K562 (cell line): ENCODE results near the gene PIGL. TPM values are rescaled to one million over a fixed set of nuclear protein-coding genes. Genes with fewer than 3 reads are reported as not detected.

ENCODE experiments used
- BRD4 ChIP-seq: fragments of 200-600 bp; sonication (generic); IDR thresholded peaks from 2 replicates; pipeline ENCODE4 v1.6.1; 2017; ENCODE audit warnings: inconsistent platforms
- CBX1 ChIP-seq: sonication (generic); IDR thresholded peaks from 2 replicates; pipeline ENCODE4 v1.6.1; 2016; ENCODE audit warnings: antibody characterized with exemption, low read depth, mild to moderate bottlenecking
- CEBPG ChIP-seq, 3 experiments: fragments of 200-800 bp in 1 of 3; sonication (Bioruptor generic) in 1 of 3; sonication (generic) in 1 of 3; formaldehyde crosslinking in 1 of 3; IDR thresholded peaks in 2 of 3; conservative IDR thresholded peaks in 1 of 3; 2 replicates each; pipeline versions ENCODE4 v1.6.1 to v1.8.0; 2016 to 2022; ENCODE audit warnings: missing compliant biosample characterization in 2 of 3, missing genetic modification characterization in 2 of 3, mild to moderate bottlenecking in 1 of 3, missing genetic modification reagents in 1 of 3
- CHCHD3 ChIP-seq: fragments of 250-450 bp; sonication (Bioruptor Pico); IDR thresholded peaks from 2 replicates; pipeline ENCODE4 v2.1.2; 2022; ENCODE audit warnings: mild to moderate bottlenecking
- DACH1 ChIP-seq: fragments of 450-650 bp; IDR thresholded peaks from 2 replicates; pipeline ENCODE4 v1.6.1; 2018; ENCODE audit not compliant: partially characterized antibody
- DIDO1 ChIP-seq: fragments of 450-650 bp; IDR thresholded peaks from 2 replicates; pipeline ENCODE4 v1.6.1; 2016; ENCODE audit warnings: low read depth, missing biosample characterization, missing genetic modification characterization
- ETV1 ChIP-seq: fragments of 450-650 bp; conservative IDR thresholded peaks from 2 replicates; pipeline ENCODE4 v1.6.1; 2016; ENCODE audit warnings: missing genetic modification characterization, control low read depth, low read depth, missing compliant biosample characterization
- GTF2A2 ChIP-seq: IDR thresholded peaks from 2 replicates; pipeline ENCODE4 v1.6.1; 2016; ENCODE audit warnings: mild to moderate bottlenecking, missing genetic modification characterization, missing compliant biosample characterization
- MAFF ChIP-seq: IDR thresholded peaks from 2 replicates; pipeline ENCODE4 v1.6.1; 2012; ENCODE audit warnings: low read length, improper control_type of control experiment
- MBD2 ChIP-seq: sonication (generic); IDR thresholded peaks from 2 replicates; pipeline ENCODE4 v1.6.1; 2016; ENCODE audit warnings: low read depth, borderline replicate concordance
- PPARD ChIP-seq: fragments of 250-450 bp; sonication (Bioruptor Pico); IDR thresholded peaks from 2 replicates; pipeline ENCODE4 v1.8.0; 2022; ENCODE audit warnings: inconsistent platforms, mild to moderate bottlenecking, moderate library complexity
- SMAD3 ChIP-seq: fragments of 450-650 bp; formaldehyde crosslinking; conservative IDR thresholded peaks from 2 replicates; pipeline ENCODE4 v1.4.0; 2020; ENCODE audit warnings: mild to moderate bottlenecking
- SMC3 ChIP-seq: conservative IDR thresholded peaks from 2 replicates; pipeline ENCODE4 v1.6.1; 2011; ENCODE audit warnings: low read depth, low read length, improper control_type of control experiment; ENCODE audit not compliant: insufficient read depth
- TRIM24 ChIP-seq, 2 experiments: fragments of 450-650 bp; IDR thresholded peaks; 2 replicates each; pipeline ENCODE4 v1.6.1; 2016
- YBX1 ChIP-seq: fragments of 450-650 bp; IDR thresholded peaks from 2 replicates; pipeline ENCODE4 v1.7.1; 2016; ENCODE audit warnings: mild to moderate bottlenecking
- ZC3H8 ChIP-seq: fragments of 450-650 bp; IDR thresholded peaks from 2 replicates; pipeline ENCODE4 v1.6.1; 2017
- ZKSCAN8 ChIP-seq: fragments of 200-800 bp; sonication (Bioruptor generic); IDR thresholded peaks from 2 replicates; pipeline ENCODE4 v1.6.1; 2016; ENCODE audit warnings: missing genetic modification characterization, missing compliant biosample characterization
- ZNF232 ChIP-seq: sonication (generic); formaldehyde crosslinking; IDR thresholded peaks from 2 replicates; pipeline ENCODE4 v1.8.0; 2022; ENCODE audit warnings: mild to moderate bottlenecking, missing genetic modification reagents
- ZNF24 ChIP-seq: fragments of 450-650 bp; IDR thresholded peaks from 2 replicates; pipeline ENCODE4 v1.6.1; 2016
- ZNF507 ChIP-seq: conservative IDR thresholded peaks from 2 replicates; pipeline ENCODE4 v1.6.1; 2017; ENCODE audit warnings: missing genetic modification characterization, missing compliant biosample characterization
- polyA plus RNA-seq, 8 experiments: library from polyadenylated mRNA; depleted of rRNA in 4 of 8; stranded (reverse) in 5 of 8; unstranded in 3 of 8; fragments of >200 nt; fragmentation: Nextera tagmentation in 2 of 8; fragmentation: Illumina TruSeq in 1 of 8; extraction: Ambion mirVana in 2 of 8; extraction: Trizol in 1 of 8; gene quantifications; 2 replicates each; pipeline versions ENCODE4 v1.2.1 to v1.2.3, GENCODE V29; 2011 to 2014; ENCODE audit warnings: inconsistent platforms in 1 of 8, missing spikeins in 1 of 8
- total RNA-seq, 7 experiments: library from RNA; depleted of rRNA in 6 of 7; stranded (reverse); fragments of >200 nt in 6 of 7; fragmentation: Illumina TruSeq in 2 of 7; extraction: Trizol in 2 of 7; gene quantifications; 2 replicates each; pipeline versions ENCODE4 v1.2.1 to v1.2.3, GENCODE V29; 2011 to 2021; ENCODE audit warnings: low replicate concordance in 1 of 7
- TF ChIP-seq, protein P1 (sequence below), 2 experiments: fragments of 450-650 bp in 1 of 2; IDR thresholded peaks; 2 replicates each; pipeline ENCODE4 v1.6.1; 2011 to 2017; ENCODE audit warnings: low read depth in 2 of 2, antibody characterized with exemption in 1 of 2, borderline replicate concordance in 1 of 2, low read length in 1 of 2, mild to moderate bottlenecking in 1 of 2, mixed read lengths in 1 of 2; ENCODE audit not compliant: control insufficient read depth in 1 of 2
- TF ChIP-seq, protein P2 (sequence below): fragments of 450-650 bp; IDR thresholded peaks from 2 replicates; pipeline ENCODE4 v1.7.1; 2018; ENCODE audit warnings: mild to moderate bottlenecking, low read depth; ENCODE audit not compliant: partially characterized antibody
- TF ChIP-seq, protein P3 (sequence below): fragments of 250-450 bp; sonication (Bioruptor Pico); IDR thresholded peaks from 2 replicates; pipeline ENCODE4 v1.8.0; 2022; ENCODE audit warnings: moderate library complexity, mild to moderate bottlenecking, inconsistent platforms

The PIGL gene
- total and polyA plus RNA-seq, 9 of the 15 experiments (the other 6 are each of a cell fraction or from before 2014, with no cell fraction given) = 19.9 to 55.3 (median 29.6) TPM

DNA sequence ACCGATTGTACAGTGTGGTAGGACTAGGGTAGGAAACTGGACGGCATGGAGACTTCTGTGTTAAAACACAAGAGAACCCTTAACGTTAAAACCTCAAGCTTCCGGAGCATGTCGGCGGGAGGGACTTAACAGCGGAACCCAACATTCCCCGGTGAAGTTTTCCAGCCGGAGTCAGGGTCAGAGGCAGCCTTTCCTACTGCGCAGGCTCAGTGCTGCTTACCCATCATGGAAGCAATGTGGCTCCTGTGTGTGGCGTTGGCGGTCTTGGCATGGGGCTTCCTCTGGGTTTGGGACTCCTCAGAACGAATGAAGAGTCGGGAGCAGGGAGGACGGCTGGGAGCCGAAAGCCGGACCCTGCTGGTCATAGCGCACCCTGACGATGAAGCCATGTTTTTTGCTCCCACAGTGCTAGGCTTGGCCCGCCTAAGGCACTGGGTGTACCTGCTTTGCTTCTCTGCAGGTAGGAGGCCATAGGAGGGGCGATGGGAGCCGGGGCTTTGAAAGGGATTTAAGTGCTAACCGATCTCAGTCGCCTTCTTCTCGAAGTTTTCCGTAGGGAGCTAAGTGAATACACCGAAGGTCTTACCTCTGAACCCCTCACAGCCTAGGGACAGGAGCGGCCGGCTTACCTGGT, at the start of gene PIGL (continued):
- TF ChIP-seq, protein P1, sequence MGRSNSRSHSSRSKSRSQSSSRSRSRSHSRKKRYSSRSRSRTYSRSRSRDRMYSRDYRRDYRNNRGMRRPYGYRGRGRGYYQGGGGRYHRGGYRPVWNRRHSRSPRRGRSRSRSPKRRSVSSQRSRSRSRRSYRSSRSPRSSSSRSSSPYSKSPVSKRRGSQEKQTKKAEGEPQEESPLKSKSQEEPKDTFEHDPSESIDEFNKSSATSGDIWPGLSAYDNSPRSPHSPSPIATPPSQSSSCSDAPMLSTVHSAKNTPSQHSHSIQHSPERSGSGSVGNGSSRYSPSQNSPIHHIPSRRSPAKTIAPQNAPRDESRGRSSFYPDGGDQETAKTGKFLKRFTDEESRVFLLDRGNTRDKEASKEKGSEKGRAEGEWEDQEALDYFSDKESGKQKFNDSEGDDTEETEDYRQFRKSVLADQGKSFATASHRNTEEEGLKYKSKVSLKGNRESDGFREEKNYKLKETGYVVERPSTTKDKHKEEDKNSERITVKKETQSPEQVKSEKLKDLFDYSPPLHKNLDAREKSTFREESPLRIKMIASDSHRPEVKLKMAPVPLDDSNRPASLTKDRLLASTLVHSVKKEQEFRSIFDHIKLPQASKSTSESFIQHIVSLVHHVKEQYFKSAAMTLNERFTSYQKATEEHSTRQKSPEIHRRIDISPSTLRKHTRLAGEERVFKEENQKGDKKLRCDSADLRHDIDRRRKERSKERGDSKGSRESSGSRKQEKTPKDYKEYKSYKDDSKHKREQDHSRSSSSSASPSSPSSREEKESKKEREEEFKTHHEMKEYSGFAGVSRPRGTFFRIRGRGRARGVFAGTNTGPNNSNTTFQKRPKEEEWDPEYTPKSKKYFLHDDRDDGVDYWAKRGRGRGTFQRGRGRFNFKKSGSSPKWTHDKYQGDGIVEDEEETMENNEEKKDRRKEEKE (IDR thresholded peaks at IDR 0.05; ENCODE audit: borderline replicate concordance in 1 of 2, control insufficient read depth in 1 of 2, low read depth in 2 of 2, low read length in 1 of 2) = peak in 1 of 2 experiments; percentile 79; a peak in 2 of 4 replicates
- TF ChIP-seq CHCHD3 = no peak
- TF ChIP-seq ZNF24 = peak; percentile 53; the same call in 1 of the 2 replicates
- no peak for TF ChIP-seq BRD4
- TF ChIP-seq ZKSCAN8 (CRISPR knock-in tag) = no peak
- TF ChIP-seq DIDO1 = peak; percentile 85; the same call in 1 of the 2 replicates
- TF ChIP-seq ZC3H8 = no peak
- TF ChIP-seq, protein P2, sequence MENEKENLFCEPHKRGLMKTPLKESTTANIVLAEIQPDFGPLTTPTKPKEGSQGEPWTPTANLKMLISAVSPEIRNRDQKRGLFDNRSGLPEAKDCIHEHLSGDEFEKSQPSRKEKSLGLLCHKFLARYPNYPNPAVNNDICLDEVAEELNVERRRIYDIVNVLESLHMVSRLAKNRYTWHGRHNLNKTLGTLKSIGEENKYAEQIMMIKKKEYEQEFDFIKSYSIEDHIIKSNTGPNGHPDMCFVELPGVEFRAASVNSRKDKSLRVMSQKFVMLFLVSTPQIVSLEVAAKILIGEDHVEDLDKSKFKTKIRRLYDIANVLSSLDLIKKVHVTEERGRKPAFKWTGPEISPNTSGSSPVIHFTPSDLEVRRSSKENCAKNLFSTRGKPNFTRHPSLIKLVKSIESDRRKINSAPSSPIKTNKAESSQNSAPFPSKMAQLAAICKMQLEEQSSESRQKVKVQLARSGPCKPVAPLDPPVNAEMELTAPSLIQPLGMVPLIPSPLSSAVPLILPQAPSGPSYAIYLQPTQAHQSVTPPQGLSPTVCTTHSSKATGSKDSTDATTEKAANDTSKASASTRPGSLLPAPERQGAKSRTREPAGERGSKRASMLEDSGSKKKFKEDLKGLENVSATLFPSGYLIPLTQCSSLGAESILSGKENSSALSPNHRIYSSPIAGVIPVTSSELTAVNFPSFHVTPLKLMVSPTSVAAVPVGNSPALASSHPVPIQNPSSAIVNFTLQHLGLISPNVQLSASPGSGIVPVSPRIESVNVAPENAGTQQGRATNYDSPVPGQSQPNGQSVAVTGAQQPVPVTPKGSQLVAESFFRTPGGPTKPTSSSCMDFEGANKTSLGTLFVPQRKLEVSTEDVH = peak; percentile 54
- peak; percentile 58; the same call in 1 of the 2 replicates for TF ChIP-seq GTF2A2
- TF ChIP-seq ZNF232 (CRISPR knock-in tag) = no peak
- no peak for TF ChIP-seq SMC3
- peak; percentile 55; the same call in 1 of the 2 replicates for TF ChIP-seq SMAD3 (CRISPR knock-in tag)
- no peak for TF ChIP-seq ZNF507 (tag)
- TF ChIP-seq TRIM24 (IDR thresholded peaks at IDR 0.05) = peak in 1 of 2 experiments; percentile 96; a peak in 2 of 4 replicates
- TF ChIP-seq MAFF = no peak
- TF ChIP-seq YBX1 = no peak
- TF ChIP-seq CEBPG (CRISPR knock-in tag; IDR thresholded peaks at IDR 0.05) = no peak
- TF ChIP-seq CEBPG (tag; conservative IDR thresholded peaks at IDR 0.05 in 1 of 2, IDR thresholded peaks at IDR 0.05 in 1 of 2) = no peak
- peak; percentile 54 for TF ChIP-seq MBD2
- no peak for TF ChIP-seq DACH1
- TF ChIP-seq ETV1 (tag) = peak; percentile 97
- peak; percentile 68; the same call in 1 of the 2 replicates for TF ChIP-seq CBX1
- TF ChIP-seq, protein P3, sequence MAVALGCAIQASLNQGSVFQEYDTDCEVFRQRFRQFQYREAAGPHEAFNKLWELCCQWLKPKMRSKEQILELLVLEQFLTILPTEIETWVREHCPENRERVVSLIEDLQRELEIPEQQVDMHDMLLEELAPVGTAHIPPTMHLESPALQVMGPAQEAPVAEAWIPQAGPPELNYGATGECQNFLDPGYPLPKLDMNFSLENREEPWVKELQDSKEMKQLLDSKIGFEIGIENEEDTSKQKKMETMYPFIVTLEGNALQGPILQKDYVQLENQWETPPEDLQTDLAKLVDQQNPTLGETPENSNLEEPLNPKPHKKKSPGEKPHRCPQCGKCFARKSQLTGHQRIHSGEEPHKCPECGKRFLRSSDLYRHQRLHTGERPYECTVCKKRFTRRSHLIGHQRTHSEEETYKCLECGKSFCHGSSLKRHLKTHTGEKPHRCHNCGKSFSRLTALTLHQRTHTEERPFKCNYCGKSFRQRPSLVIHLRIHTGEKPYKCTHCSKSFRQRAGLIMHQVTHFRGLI = no peak
- TF ChIP-seq PPARD (CRISPR knock-in tag) = no peak
